Spinal cord (tissue), 10 donors: ENCODE data around the gene FAM107B. TPM values are rescaled to one million over a fixed set of nuclear protein-coding genes. Genes with fewer than 3 reads are reported as not detected.

Source experiments
- DNase-seq, 6 donors: peaks; one replicate each; pipeline versions ENCODE4 v3.0.0 to v3.0.0-alpha.2; 2013 to 2015; ENCODE audit warnings: low spot score in 6 of 6, low read depth in 4 of 6
- H3K27ac ChIP-seq: one replicate; pipeline ENCODE4 v1.5.1; 2013; ENCODE audit warnings: low read depth, low read length, control low read depth
- H3K27me3 ChIP-seq: one replicate; pipeline ENCODE4 v1.6.1; 2013; ENCODE audit warnings: low read length; ENCODE audit not compliant: control insufficient read depth, insufficient read depth
- H3K36me3 ChIP-seq: one replicate; pipeline ENCODE4 v1.6.1; 2013; ENCODE audit warnings: low read length; ENCODE audit not compliant: control insufficient read depth, insufficient read depth
- H3K4me1 ChIP-seq: one replicate; pipeline ENCODE4 v1.6.1; 2013; ENCODE audit warnings: low read length; ENCODE audit not compliant: control insufficient read depth, insufficient read depth
- H3K4me3 ChIP-seq: one replicate; pipeline ENCODE4 v1.5.1; 2013; ENCODE audit warnings: low read depth, low read length, control low read depth
- H3K9me3 ChIP-seq: one replicate; pipeline ENCODE4 v1.6.1; 2013; ENCODE audit warnings: low read length; ENCODE audit not compliant: control insufficient read depth, insufficient read depth
- WGBS: methylation state at CpG from one replicate; pipeline ENCODE4 v1.1.5; 2013; ENCODE audit warnings: missing lambda C conversion rate; ENCODE audit not compliant: insufficient coverage; 5-methylcytosine and 5-hydroxymethylcytosine counted together
- polyA plus RNA-seq, 2 donors: library from polyadenylated mRNA; unstranded; fragments of 120-200 nt; gene quantifications; one replicate each; pipeline ENCODE4 v1.2.1, GENCODE V29; 2013; ENCODE audit not compliant: insufficient read length in 2 of 2
- total RNA-seq, 2 donors: library from RNA; depleted of rRNA in 1 of 2; stranded (reverse); fragments of 120-200 nt in 1 of 2; fragments of >200 nt in 1 of 2; gene quantifications; one replicate each; pipeline versions ENCODE4 v1.2.3 to v1.2.4, GENCODE V29; 2013 to 2014
- donor health status: healthy.

The FAM107B gene
- total and polyA plus RNA-seq, 4 donors: 36.4 to 56.9 (median 47.1) TPM

GRCh38 chr10:14553448-14553847, 221.2 kb downstream of the FAM107B start:
- H3K27me3 ChIP-seq: no peaks in the 10 kb centered on the region
- H3K27ac ChIP-seq: no peak overlapping the region
- 71% methylated on average over 1 of the region's 1 CpG for WGBS
- H3K4me3 ChIP-seq: no peak overlapping the region
- H3K9me3 ChIP-seq: no peaks in the 10 kb centered on the region
- no peak for DNase-seq
- H3K4me1 ChIP-seq: peaks cover 14% of the 10 kb centered on the region
- no peaks in the 10 kb centered on the region for H3K36me3 ChIP-seq

GRCh38 chr10:14552015-14552414, 222.7 kb downstream of the FAM107B start:
- Histone ChIP-seq H3K36me3 (no peaks in the 10 kb centered on the region), H3K27ac (no peak overlapping the region), H3K4me1 (peaks cover 21% of the 10 kb centered on the region), H3K9me3 (no peaks in the 10 kb centered on the region), H3K4me3 (no peak overlapping the region), H3K27me3 (no peaks in the 10 kb centered on the region)
- WGBS: 100% methylated on average over 2 of the region's 4 CpGs
- DNase-seq: no peak

- no peak overlapping the region for H3K4me3 ChIP-seq
- H3K36me3 ChIP-seq: no peaks in the 10 kb centered on the region
- H3K9me3 ChIP-seq: no peaks in the 10 kb centered on the region
- WGBS: no CpG with 5 or more reads among the region's 6 CpGs
- peaks cover 9% of the 10 kb centered on the region for H3K4me1 ChIP-seq
- no peak for DNase-seq
- no peaks in the 10 kb centered on the region for H3K27me3 ChIP-seq
- no peak overlapping the region for H3K27ac ChIP-seq
These were observed 224.2 kb downstream of the FAM107B start for GRCh38 chr10:14550471-14550981.

GRCh38 chr10:14549496-14549895, 225.2 kb downstream of the FAM107B start:
- WGBS: 39% methylated on average over 5 of the region's 6 CpGs
- H3K27ac ChIP-seq: no peak overlapping the region
- H3K27me3 ChIP-seq: no peaks in the 10 kb centered on the region
- H3K9me3 ChIP-seq: no peaks in the 10 kb centered on the region
- H3K36me3 ChIP-seq: no peaks in the 10 kb centered on the region
- peaks cover 9% of the 10 kb centered on the region for H3K4me1 ChIP-seq
- no peak overlapping the region for H3K4me3 ChIP-seq
- DNase-seq: no peak

GRCh38 chr10:14548970-14549369, 225.7 kb downstream of the FAM107B start:
- H3K27me3 ChIP-seq: no peaks in the 10 kb centered on the region
- H3K36me3 ChIP-seq: no peaks in the 10 kb centered on the region
- H3K9me3 ChIP-seq: no peaks in the 10 kb centered on the region
- H3K4me1 ChIP-seq: peaks cover 9% of the 10 kb centered on the region
- no peak overlapping the region for H3K27ac ChIP-seq
- H3K4me3 ChIP-seq: no peak overlapping the region
- no CpG with 5 or more reads among the region's 3 CpGs for WGBS
- no peak for DNase-seq

- H3K36me3 ChIP-seq: no peaks in the 10 kb centered on the region
- H3K4me3 ChIP-seq: no peak overlapping the region
- no peak overlapping the region for H3K27ac ChIP-seq
- 70% methylated on average over 7 of the region's 11 CpGs for WGBS
- H3K27me3 ChIP-seq: no peaks in the 10 kb centered on the region
- H3K9me3 ChIP-seq: no peaks in the 10 kb centered on the region
- DNase-seq: no peak
- peaks cover 12% of the 10 kb centered on the region for H3K4me1 ChIP-seq
These were observed 226.2 kb downstream of the FAM107B start for GRCh38 chr10:14548474-14548873.

GRCh38 chr10:14547816-14548215, 226.9 kb downstream of the FAM107B start:
- Histone ChIP-seq H3K9me3 (no peaks in the 10 kb centered on the region), H3K27ac (no peak overlapping the region), H3K4me1 (peaks cover 12% of the 10 kb centered on the region), H3K4me3 (no peak overlapping the region), H3K36me3 (no peaks in the 10 kb centered on the region), H3K27me3 (no peaks in the 10 kb centered on the region)
- 82% methylated on average over 8 of the region's 9 CpGs for WGBS
- no peak for DNase-seq

- Histone ChIP-seq H3K27ac (no peak overlapping the region), H3K36me3 (peaks cover 3% of the 10 kb centered on the region), H3K4me3 (no peak overlapping the region), H3K27me3 (no peaks in the 10 kb centered on the region), H3K9me3 (no peaks in the 10 kb centered on the region), H3K4me1 (peaks cover 20% of the 10 kb centered on the region)
- 90% methylated on average over 2 of the region's 4 CpGs for WGBS
- DNase-seq: no peak
These were observed 228.9 kb downstream of the FAM107B start for GRCh38 chr10:14545827-14546226.

GRCh38 chr10:14543904-14544210, 230.8 kb downstream of the FAM107B start:
- no peak overlapping the region for H3K27ac ChIP-seq
- peaks cover 6% of the 10 kb centered on the region for H3K36me3 ChIP-seq
- 100% methylated on average over 1 of the region's 3 CpGs for WGBS
- no peaks in the 10 kb centered on the region for H3K27me3 ChIP-seq
- no peak overlapping the region for H3K4me3 ChIP-seq
- H3K9me3 ChIP-seq: no peaks in the 10 kb centered on the region
- no peak for DNase-seq
- peaks cover 30% of the 10 kb centered on the region for H3K4me1 ChIP-seq

GRCh38 chr10:14543046-14543903, 231.4 kb downstream of the FAM107B start:
- peaks cover 26% of the 10 kb centered on the region for H3K4me1 ChIP-seq
- no peak overlapping the region for H3K4me3 ChIP-seq

More at GRCh38 chr10:14543046-14543903, 231.4 kb downstream of the FAM107B start:
- peaks cover 6% of the 10 kb centered on the region for H3K36me3 ChIP-seq
- no peak overlapping the region for H3K27ac ChIP-seq
- no peaks in the 10 kb centered on the region for H3K9me3 ChIP-seq
- peak; percentile 21 to 83 (median 33) for DNase-seq
- 63% methylated on average over 9 of the region's 11 CpGs for WGBS
- no peaks in the 10 kb centered on the region for H3K27me3 ChIP-seq
